ENCODE measurements around the gene TREML4.

- no peak for TF ChIP-seq CTCF (conservative IDR thresholded peaks at IDR 0.05; ENCODE audit: low read length)
- no peak for TF ChIP-seq EZH2phosphoT487 (IDR thresholded peaks at IDR 0.05; ENCODE audit: borderline replicate concordance)
Observed at GRCh38 chr6:41181566-41181965, 46.6 kb upstream of the TREML4 start.
